Stimulated activated CD4-positive, alpha-beta T cell treated with anti-CD3 and anti-CD28 coated beads, Interleukin-4, amount 100 ng/mL, for 48 hours (primary cell): ENCODE measurements around the gene NR3C2.

Experiments
- DNase-seq, 2 donors: peaks; one replicate each; pipeline ENCODE4 v3.0.0-alpha.2; 2020; ENCODE audit warnings: low read depth in 2 of 2

The NR3C2 gene

DNA sequence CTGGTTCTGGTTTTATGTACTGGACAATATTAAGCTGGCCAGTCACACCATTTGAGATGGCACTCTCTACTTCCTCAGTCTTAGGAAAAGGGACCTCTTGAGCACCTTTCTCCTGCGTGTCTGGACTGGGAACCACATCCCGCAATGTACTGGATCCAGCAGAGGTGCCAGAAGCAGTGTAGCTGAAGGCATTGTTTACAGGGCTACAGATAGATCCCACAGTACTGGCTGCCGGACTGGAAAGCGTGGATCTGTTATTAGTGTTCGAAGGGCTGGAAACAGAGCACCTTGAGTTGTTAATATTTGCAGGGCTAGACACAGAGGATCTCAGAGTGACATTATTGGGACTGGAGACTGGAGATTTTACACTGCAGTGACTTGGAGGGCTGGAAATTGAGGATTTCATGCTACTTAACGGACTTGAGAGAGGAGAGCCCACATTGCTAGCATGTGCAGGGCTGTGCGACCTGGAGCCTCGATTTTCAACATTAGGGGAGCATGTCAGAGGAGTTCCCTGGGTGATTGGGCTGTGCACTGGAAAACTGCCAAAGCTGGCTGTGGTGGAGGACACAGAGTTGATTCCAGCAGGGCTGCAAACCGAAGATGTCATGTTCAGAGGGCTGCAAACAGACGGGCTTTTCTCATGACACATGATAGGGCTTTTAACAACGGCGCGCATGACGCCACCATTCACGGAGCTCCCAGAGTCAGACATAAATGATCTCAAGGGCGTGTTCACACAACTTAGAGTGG lies 6.4 kb downstream of the NR3C2 start:
- no peak for DNase-seq

DNA sequence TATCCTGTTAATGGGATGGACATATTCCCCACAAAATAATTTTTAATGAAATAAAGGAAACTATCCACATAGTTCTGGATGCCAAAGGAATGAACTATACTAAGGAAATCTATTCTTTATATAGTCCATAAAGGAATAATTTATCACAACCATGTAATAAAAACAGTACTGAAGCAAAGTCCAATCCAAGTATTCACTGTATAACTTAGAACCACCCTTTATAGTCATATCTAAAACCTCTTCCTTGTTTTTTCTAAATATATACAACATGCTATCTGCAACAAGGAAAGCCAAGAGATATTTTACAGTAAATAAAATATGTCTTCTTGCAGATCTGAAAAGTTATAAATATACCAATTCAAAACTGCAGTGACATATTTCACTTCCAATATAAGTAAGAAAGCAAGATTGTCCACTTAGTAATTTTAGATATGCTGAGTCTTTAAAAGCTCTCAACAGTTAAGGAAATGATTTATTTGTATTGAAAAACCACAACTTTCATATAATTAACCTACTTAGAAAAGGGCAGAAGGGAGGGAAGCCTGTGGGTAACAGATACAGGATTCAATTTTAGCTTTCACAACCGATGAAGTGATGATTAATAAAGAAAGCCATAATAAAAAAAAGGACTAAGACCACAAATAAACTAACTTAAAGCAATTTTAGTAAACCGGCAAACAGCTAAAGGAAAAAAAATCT lies 8.0 kb downstream of the NR3C2 start:
- no peak for DNase-seq

- DNase-seq, result no peak
Observed at GRCh38 chr4:148431401-148431800, 10.8 kb downstream of the NR3C2 start.

DNA sequence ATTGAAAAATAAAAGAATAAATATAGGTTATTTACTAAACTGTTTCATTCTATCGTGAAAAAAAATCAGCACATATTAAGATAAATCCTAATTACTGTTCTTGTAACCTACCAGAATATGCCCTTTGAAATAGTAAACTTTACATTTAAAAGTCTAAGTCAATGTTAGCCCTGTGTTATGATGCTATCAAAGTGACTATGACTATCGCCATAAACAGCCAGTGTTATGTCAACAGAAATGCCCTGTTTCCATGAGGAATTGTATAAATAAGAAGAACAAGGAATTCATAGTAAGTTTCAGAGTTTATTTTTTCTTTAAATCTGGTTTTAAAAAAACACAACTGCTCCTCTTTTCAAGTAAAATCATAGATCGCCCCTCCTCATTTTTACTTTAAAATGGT lies 11.4 kb downstream of the NR3C2 start:
- DNase-seq, result no peak

DNA sequence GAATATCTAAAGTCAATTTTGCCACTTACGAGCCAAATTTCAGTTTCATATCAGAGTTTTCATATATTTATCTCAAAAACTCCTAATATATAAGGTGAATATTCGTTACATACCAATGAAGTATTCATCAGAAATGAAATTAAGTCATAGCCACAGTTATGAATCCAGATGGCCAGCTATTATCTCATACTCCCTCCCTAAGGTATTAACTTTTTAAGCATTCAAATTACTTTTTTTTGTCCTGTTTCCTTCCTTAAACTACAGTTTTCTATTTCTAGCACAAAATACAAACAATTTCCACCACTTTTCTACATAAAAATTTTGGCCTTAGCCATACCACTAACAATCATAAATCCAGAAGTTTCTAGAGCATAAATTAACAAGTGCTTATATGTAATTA lies 13.0 kb downstream of the NR3C2 start:
- DNase-seq, result no peak

DNA sequence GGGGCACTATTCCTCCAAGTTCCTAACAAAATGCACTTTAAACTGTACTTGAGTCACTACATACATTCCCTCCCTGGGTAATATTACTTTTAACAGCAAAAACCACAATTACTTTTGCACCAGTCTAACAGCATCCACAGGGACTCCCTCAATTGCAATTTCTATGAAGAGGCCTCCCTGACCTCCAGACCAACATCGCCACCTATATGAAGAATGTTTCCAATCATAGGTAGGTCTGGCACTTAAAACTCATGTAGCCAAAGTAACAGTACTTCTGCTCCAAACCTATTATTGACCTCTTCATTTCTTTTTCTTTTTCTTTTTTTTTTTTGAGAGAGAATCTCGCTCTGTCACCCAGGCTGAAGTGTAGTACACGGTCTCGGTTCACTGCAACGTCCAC lies 15.6 kb downstream of the NR3C2 start:
- DNase-seq, result no peak

GRCh38 chr4:148425327-148426110 lies 16.7 kb downstream of the NR3C2 start:
- DNase-seq, result no peak

DNA sequence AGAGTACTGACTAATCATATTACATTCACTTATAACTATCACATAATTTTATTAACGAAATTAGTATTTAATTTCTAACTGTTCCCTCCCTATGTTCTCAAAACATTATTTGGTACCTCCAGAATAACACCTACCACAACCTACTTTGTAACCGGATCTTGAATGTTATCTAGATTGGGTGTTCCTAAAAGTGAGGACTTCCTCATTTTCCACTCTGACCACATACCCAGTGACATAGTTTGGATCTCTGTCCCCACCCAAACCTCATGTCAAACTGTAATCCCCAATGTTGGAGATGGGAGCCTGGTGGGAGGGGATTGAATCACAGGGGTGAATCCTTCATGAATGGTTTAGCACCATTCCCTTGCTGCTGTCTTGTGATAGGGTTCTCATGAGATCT lies 21.8 kb downstream of the NR3C2 start:
- DNase-seq, result no peak

DNA sequence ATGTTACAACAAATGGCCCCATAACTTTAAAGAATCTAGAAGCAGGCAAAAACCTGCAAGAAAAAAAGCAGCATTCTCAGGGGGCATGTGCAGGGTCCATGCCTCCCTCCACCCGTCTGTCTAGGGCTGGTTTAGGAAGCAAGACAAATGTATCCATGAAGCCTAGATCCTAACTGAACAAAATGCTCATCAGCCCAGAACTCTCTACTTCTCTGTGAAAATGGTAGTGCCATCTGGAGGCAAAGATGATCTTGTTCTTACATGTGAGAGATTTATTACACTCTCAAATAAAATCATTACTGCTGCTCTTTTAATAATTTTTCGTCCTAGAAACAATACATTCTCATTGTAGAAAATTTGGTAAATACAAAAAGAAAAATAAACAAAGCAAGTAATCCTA lies 26.7 kb downstream of the NR3C2 start:
- no peak for DNase-seq

- DNase-seq, result no peak
Observed at GRCh38 chr4:148412460-148412994, 29.7 kb downstream of the NR3C2 start.

GRCh38 chr4:148405161-148405893 lies 36.9 kb downstream of the NR3C2 start:
- DNase-seq, result no peak

DNA sequence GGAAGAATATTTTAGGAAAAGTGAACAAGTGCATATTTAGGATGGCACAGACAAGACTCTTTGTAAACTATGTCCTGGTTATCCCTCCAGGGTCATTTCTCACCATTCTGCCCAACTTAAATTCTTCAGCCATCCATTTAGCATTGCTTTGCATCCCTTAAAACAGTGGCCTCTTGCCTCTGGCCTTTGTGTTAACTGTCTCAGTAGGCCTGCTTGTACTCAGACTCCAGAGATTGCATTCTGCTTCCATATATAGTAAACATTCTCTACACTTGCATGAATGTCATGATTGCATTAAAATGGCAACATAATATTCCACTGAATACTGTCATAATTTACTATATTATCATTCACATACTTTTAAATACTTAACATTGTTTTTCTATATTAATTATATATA lies 43.2 kb downstream of the NR3C2 start:
- DNase-seq, result no peak

- DNase-seq, result no peak
Observed at GRCh38 chr4:148397771-148398170, 44.4 kb downstream of the NR3C2 start.

DNA sequence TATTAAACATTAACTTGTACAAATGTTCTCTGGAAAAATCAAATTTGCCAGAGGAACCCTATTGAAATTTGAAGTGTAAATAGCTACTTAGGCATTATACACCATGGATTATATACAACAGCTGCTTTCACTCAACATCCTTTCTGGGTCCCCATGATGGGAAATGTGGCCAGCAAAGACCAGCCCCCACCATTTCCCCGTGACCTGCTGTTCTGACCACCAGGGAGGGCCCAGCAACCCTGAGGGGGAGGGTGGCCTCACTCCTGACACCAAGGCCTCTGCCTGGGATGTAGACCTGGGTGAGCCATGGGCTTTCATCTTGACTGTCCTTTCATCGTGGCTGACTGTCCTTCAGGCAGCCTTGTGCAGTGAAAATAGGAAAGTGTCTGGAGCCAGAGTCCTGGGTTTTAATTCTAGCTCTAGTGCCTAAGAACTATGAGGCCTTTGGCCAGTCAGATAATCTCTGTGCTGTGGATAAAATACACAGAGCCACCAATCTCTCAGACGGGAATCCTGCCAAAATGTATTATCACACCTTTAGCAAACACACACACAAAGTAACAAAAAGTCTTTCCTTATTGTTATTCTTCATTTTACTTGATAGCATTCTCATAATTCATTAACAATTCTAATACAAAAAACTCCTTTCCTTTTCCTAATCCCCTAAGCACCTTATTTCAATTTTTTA lies 45.1 kb downstream of the NR3C2 start:
- DNase-seq, result no peak

- DNase-seq, result no peak
Observed at GRCh38 chr4:148395771-148396170, 46.4 kb downstream of the NR3C2 start.

DNA sequence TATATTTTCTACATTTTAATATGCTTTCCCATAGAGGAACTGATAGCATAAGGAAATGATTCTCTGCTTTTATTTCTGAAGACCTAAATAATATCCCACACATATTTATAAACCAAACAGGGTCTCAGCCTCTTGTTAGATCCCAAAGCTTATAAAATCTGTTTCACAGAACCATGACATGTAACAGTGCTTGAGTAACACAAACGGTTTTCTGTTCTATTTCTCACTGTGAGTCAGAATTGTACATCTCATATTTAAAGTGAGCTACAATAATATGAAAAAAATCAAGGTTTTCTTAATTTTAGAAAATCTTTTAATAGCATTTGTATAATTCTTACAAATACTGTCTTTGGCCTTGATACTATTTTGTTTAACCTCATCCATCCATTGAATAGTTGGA lies 51.2 kb downstream of the NR3C2 start:
- DNase-seq, result no peak

DNA sequence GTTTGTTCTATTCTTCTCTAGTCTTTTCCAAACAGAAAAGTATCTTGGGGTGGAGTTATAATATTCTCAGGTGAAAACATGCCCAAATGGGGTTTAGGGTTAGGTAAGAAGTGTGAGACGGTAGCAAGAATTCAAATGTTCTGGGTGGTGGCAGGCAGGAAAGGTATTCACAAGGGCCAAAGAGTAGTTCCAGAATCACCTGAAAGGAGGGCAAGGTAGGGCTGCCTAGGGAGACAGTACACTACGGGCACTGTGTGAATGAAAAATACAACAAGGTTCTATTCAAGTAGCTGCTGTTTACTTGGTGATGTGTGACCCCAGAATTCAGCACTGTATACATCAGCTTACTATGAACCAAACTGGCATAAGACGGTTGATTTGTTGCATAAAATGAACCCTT lies 51.9 kb downstream of the NR3C2 start:
- DNase-seq, result no peak

GRCh38 chr4:148380291-148380690 lies 61.9 kb downstream of the NR3C2 start:
- no peak for DNase-seq

DNA sequence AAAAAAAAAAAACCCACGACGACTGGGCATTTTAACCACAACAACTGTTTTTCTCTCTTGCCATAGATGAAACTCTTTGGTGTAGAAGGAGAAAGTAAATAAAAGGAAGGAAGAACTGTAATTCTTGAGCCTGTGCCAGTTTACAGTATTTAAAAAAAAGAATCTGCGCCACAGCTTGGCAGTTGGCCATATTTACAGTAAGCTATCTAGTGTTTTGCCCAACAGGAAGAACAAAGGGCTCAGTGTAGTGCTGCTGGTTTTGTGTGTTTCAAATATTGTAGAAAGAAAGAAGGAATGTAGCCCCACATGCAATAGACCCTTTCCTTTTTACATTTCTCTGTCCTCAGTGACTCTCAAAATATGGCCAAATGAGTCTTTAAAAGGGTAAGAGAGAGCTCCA lies 66.1 kb downstream of the NR3C2 start:
- no peak for DNase-seq

DNA sequence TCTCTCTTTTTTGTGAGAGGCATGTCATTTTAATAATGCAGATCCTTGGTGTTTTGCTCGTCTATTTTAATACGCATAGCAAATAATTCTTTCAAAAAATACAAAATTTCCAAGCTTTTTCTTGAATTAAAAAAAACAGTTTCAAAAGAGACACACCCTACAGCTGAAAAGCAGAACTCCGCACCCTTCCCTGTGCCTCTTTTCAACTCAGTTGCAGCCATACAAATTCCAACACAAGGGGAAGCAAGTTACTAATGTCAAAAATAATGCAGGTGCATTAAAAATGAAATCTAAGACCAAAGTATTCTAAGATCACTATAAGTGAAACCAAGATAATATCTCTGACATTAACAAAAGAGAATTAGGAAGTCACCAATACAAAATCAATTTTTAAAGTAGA lies 66.6 kb downstream of the NR3C2 start:
- DNase-seq, result no peak

- DNase-seq, result no peak
Observed at GRCh38 chr4:148373093-148373492, 69.1 kb downstream of the NR3C2 start.
